ENCODE results near the gene ROCK2. TPM values are rescaled to one million over a fixed set of nuclear protein-coding genes. Genes with fewer than 3 reads are reported as not detected.

ROCK2 gene
- total RNA-seq, 1 experiment from 2014 or later: 25.9 TPM

DNA sequence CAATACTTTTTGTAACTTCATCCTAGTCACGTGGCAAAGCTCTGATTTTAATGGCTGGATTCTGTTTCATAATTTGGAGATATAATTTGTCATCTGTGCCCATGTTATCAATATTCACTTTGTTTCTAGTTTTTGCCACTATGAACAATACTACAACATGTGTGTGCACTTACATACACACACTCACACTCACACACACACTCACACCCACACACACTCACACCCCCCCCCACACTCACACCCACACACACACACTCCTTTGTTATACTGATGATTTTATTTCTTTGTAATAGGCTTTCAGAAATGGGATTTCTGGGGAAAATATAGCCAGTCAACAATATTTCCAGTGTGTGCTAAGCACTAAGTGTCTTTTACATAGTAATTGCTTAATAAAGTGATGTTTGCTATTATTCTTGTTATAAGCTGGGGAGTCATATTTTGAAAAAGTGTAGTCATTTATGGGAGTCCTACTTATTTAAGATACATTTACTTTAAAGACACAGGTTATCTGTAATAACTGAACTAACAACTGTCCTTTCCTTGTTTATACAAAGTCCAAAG lies 22.8 kb upstream of the ROCK2 start:
- ChIA-PET CTCF (interaction anchor here (1.4 kb wide), 1 partner anchor 47 kb away, joined by 5 read pairs; no protein-coding TSS in a partner anchor), POLR2A (no interaction called here)
- no peak overlapping the region for H3K27ac Mint-ChIP-seq
- H3K4me3 Mint-ChIP-seq: no peak overlapping the region
- no peaks in the 10 kb centered on the region for H3K36me3 Mint-ChIP-seq
- no peak for ATAC-seq
- no peaks in the 10 kb centered on the region for H3K9me3 Mint-ChIP-seq
- DNase-seq (ENCODE audit: low spot score): no peak
- peaks cover 7% of the 10 kb centered on the region for H3K4me1 Mint-ChIP-seq
- TF ChIP-seq, protein P1, sequence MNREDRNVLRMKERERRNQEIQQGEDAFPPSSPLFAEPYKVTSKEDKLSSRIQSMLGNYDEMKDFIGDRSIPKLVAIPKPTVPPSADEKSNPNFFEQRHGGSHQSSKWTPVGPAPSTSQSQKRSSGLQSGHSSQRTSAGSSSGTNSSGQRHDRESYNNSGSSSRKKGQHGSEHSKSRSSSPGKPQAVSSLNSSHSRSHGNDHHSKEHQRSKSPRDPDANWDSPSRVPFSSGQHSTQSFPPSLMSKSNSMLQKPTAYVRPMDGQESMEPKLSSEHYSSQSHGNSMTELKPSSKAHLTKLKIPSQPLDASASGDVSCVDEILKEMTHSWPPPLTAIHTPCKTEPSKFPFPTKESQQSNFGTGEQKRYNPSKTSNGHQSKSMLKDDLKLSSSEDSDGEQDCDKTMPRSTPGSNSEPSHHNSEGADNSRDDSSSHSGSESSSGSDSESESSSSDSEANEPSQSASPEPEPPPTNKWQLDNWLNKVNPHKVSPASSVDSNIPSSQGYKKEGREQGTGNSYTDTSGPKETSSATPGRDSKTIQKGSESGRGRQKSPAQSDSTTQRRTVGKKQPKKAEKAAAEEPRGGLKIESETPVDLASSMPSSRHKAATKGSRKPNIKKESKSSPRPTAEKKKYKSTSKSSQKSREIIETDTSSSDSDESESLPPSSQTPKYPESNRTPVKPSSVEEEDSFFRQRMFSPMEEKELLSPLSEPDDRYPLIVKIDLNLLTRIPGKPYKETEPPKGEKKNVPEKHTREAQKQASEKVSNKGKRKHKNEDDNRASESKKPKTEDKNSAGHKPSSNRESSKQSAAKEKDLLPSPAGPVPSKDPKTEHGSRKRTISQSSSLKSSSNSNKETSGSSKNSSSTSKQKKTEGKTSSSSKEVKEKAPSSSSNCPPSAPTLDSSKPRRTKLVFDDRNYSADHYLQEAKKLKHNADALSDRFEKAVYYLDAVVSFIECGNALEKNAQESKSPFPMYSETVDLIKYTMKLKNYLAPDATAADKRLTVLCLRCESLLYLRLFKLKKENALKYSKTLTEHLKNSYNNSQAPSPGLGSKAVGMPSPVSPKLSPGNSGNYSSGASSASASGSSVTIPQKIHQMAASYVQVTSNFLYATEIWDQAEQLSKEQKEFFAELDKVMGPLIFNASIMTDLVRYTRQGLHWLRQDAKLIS (CRISPR knock-in tag; IDR thresholded peaks at IDR 0.05; ENCODE audit: borderline replicate concordance): no peak
- TF ChIP-seq, protein P2, sequence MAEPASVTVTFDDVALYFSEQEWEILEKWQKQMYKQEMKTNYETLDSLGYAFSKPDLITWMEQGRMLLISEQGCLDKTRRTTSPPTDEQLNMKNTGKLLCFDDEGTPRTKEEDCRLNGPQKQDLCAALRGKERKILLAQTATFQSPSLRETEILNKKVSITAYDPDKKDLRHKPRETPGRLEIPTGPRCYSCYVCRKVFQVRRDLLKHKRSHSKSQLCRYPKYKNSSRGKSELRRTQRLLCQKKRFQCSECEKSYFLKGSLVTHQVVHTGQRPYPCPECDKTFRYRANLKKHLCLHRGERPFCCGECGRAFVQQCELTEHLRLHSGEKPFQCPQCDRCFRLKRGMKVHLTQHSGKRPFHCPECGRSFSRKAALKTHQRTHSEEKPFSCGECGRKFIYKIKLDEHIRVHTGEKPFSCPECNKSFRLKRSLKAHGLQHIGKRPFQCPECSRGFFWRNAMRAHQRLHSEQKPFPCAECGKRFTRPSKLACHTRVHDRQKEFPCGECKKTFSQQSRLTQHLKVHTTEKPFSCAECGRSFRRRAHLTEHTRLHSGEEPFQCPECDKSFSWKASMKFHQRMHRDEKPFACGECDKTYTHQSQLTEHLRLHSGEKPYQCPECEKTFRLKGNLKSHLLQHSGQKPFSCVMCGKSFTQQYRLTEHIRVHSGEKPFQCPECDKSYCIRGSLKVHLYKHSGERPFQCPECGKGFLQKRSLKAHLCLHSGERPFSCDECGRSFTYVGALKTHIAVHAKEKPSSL (CRISPR knock-in tag; conservative IDR thresholded peaks at IDR 0.05): no peak
- TF ChIP-seq, protein P3, sequence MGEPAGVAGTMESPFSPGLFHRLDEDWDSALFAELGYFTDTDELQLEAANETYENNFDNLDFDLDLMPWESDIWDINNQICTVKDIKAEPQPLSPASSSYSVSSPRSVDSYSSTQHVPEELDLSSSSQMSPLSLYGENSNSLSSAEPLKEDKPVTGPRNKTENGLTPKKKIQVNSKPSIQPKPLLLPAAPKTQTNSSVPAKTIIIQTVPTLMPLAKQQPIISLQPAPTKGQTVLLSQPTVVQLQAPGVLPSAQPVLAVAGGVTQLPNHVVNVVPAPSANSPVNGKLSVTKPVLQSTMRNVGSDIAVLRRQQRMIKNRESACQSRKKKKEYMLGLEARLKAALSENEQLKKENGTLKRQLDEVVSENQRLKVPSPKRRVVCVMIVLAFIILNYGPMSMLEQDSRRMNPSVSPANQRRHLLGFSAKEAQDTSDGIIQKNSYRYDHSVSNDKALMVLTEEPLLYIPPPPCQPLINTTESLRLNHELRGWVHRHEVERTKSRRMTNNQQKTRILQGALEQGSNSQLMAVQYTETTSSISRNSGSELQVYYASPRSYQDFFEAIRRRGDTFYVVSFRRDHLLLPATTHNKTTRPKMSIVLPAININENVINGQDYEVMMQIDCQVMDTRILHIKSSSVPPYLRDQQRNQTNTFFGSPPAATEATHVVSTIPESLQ (CRISPR knock-in tag; IDR thresholded peaks at IDR 0.05): no peak
- TF ChIP-seq NFE2L1 (CRISPR knock-in tag; IDR thresholded peaks at IDR 0.05) (no peak), ZNF121 (CRISPR knock-in tag; IDR thresholded peaks at IDR 0.05) (no peak), ESRRA (CRISPR knock-in tag; IDR thresholded peaks at IDR 0.05; ENCODE audit: borderline replicate concordance) (no peak), TP53 (CRISPR knock-in tag; IDR thresholded peaks at IDR 0.05) (no peak), NR3C1 (CRISPR knock-in tag; conservative IDR thresholded peaks at IDR 0.05; ENCODE audit: low read depth) (no peak), ZNF671 (CRISPR knock-in tag; IDR thresholded peaks at IDR 0.05) (no peak), NFYB (CRISPR knock-in tag; conservative IDR thresholded peaks at IDR 0.05; ENCODE audit: low read depth) (no peak), CBFB (CRISPR knock-in tag; IDR thresholded peaks at IDR 0.05; ENCODE audit: low read depth) (no peak), FOXJ3 (CRISPR knock-in tag; IDR thresholded peaks at IDR 0.05; ENCODE audit: borderline replicate concordance) (no peak)
- TF ChIP-seq, protein P4, sequence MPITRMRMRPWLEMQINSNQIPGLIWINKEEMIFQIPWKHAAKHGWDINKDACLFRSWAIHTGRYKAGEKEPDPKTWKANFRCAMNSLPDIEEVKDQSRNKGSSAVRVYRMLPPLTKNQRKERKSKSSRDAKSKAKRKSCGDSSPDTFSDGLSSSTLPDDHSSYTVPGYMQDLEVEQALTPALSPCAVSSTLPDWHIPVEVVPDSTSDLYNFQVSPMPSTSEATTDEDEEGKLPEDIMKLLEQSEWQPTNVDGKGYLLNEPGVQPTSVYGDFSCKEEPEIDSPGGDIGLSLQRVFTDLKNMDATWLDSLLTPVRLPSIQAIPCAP (CRISPR knock-in tag; IDR thresholded peaks at IDR 0.05): no peak
- no peaks in the 10 kb centered on the region for H3K27me3 Mint-ChIP-seq (ENCODE audit: low read depth)

DNA sequence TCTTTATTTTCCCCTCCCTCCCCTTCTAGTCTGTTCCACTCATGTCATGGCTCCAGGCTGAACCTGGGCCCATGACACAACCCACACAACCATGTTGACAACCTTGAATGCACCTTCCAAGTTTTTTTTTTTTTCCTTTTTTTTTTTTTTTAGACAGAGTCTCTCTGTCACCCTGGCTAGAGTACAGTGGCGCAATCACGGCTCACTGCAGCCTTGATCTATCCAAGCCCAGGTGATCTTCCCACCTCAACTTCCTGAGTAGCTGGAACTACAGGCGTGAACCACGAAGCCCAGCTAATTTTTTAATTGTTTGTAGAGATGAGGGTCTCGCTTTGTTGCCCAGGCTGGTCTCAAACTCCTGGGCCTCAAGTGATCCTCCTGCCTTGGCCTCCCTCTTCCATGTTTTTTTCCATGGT lies 21.9 kb upstream of the ROCK2 start:
- Mint-ChIP-seq H3K4me3 (no peak overlapping the region), H3K27ac (no peak overlapping the region), H3K36me3 (no peaks in the 10 kb centered on the region), H3K27me3 (ENCODE audit: low read depth) (no peaks in the 10 kb centered on the region), H3K9me3 (no peaks in the 10 kb centered on the region), H3K4me1 (peaks cover 7% of the 10 kb centered on the region)
- no peak for ATAC-seq
- TF ChIP-seq GABPB1 (CRISPR knock-in tag; IDR thresholded peaks at IDR 0.05) (peak; percentile 75; the same call in 1 of the 2 replicates), EMX1 (CRISPR knock-in tag; IDR thresholded peaks at IDR 0.05) (no peak), JUN (CRISPR knock-in tag; IDR thresholded peaks at IDR 0.05) (no peak)
- POLR2A ChIA-PET: no interaction called here
- no peak for DNase-seq (ENCODE audit: low spot score)
- CTCF ChIA-PET: no interaction called here

Data from WTC11 (cell line).